ENCODE results near the gene STAG3. TPM values are rescaled to one million over a fixed set of nuclear protein-coding genes. Genes with fewer than 3 reads are reported as not detected.
"Not testable (repeated sequence)": the region's sequence is repeated elsewhere in the genome, so short reads cannot be mapped to it uniquely, and the experiment has no call there.

The STAG3 gene
- total RNA-seq, 1 donor from 2014 or later = 0.69 TPM

- TF ChIP-seq CTCF (conservative IDR thresholded peaks at IDR 0.05; ENCODE audit: low read depth, low read length) = no peak
- no peak overlapping the region for H3K4me3 ChIP-seq (ENCODE audit: low read depth, low read length)
- DNase-seq (ENCODE audit: low read depth) = no peak
These were observed 39.6 kb upstream of the STAG3 start for GRCh38 chr7:100137851-100138760.

- TF ChIP-seq CTCF (conservative IDR thresholded peaks at IDR 0.05; ENCODE audit: low read depth, low read length) = no peak
- H3K4me3 ChIP-seq (ENCODE audit: low read depth, low read length) = no peak overlapping the region
- no peak for DNase-seq (ENCODE audit: low read depth)
These were observed 36.2 kb upstream of the STAG3 start for GRCh38 chr7:100141555-100141949.

- TF ChIP-seq CTCF (conservative IDR thresholded peaks at IDR 0.05; ENCODE audit: low read depth, low read length) = no peak
- H3K4me3 ChIP-seq (ENCODE audit: low read depth, low read length) = no peak overlapping the region
- no peak for DNase-seq (ENCODE audit: low read depth)
These were observed 35.3 kb upstream of the STAG3 start for GRCh38 chr7:100142461-100142860.

- not testable (repeated sequence) for H3K4me3 ChIP-seq (ENCODE audit: low read depth, low read length); DNase-seq (ENCODE audit: low read depth)
These were observed 31.4 kb upstream of the STAG3 start for GRCh38 chr7:100146350-100146749.

GRCh38 chr7:100147278-100147677 is 30.4 kb upstream of the STAG3 start:
- H3K4me3 ChIP-seq (ENCODE audit: low read depth, low read length) = no peak overlapping the region
- no peak for DNase-seq (ENCODE audit: low read depth)
- TF ChIP-seq CTCF (conservative IDR thresholded peaks at IDR 0.05; ENCODE audit: low read depth, low read length) = no peak

- H3K4me3 ChIP-seq (ENCODE audit: low read depth, low read length) = peak overlapping the region; percentile 99
- TF ChIP-seq CTCF (conservative IDR thresholded peaks at IDR 0.05; ENCODE audit: low read depth, low read length) = no peak
- no peak for DNase-seq (ENCODE audit: low read depth)
These were observed 29.5 kb upstream of the STAG3 start for GRCh38 chr7:100148225-100148558.

GRCh38 chr7:100148559-100149328 is 29.0 kb upstream of the STAG3 start, which contains the start of gene LAMTOR4:
Gene LAMTOR4, plus strand, starts transcription at chr7:100148918. Its CDS starts 55 bp downstream, at chr7:100148973.
- no peak for TF ChIP-seq CTCF (conservative IDR thresholded peaks at IDR 0.05; ENCODE audit: low read depth, low read length)
- peak; percentile 87 for DNase-seq (ENCODE audit: low read depth)
- peak within 1 kb of the TSS; percentile 99 for H3K4me3 ChIP-seq (ENCODE audit: low read depth, low read length)
